HepG2 (cell line): Measurements from ENCODE around the gene COX4I2. TPM values are rescaled to one million over a fixed set of nuclear protein-coding genes. Genes with fewer than 3 reads are reported as not detected.
A peak's percentile ranks its signal among the peaks of the same experiment; 100 is the strongest.

Experiments used
- AGO1 ChIP-seq: fragments of 200-400 bp; formaldehyde crosslinking; IDR thresholded peaks from 2 replicates; pipeline ENCODE4 v1.6.1; 2017; ENCODE audit warnings: mild to moderate bottlenecking, low read depth, low read length, moderate library complexity; ENCODE audit not compliant: poor library complexity, severe bottlenecking
- AKAP8 ChIP-seq: sonication (generic); formaldehyde crosslinking; IDR thresholded peaks from 2 replicates; pipeline ENCODE4 v1.5.1; 2020; ENCODE audit warnings: mild to moderate bottlenecking, missing genetic modification reagents
- DNMT1 ChIP-seq: sonication (generic); formaldehyde crosslinking; IDR thresholded peaks from 2 replicates; pipeline ENCODE4 v1.5.1; 2020; ENCODE audit warnings: mild to moderate bottlenecking, missing genetic modification reagents
- EEA1 ChIP-seq: sonication (generic); formaldehyde crosslinking; IDR thresholded peaks from 2 replicates; pipeline ENCODE4 v1.5.1; 2020; ENCODE audit warnings: mild to moderate bottlenecking, missing genetic modification reagents, borderline replicate concordance
- ELF1 ChIP-seq: sonication (generic); formaldehyde crosslinking; IDR thresholded peaks from 2 replicates; pipeline ENCODE4 v1.4.0; 2020; ENCODE audit warnings: missing genetic modification reagents
- GFI1 ChIP-seq: sonication (generic); formaldehyde crosslinking; IDR thresholded peaks from 2 replicates; pipeline ENCODE4 v1.5.0; 2020; ENCODE audit warnings: missing genetic modification reagents, mild to moderate bottlenecking, borderline replicate concordance
- KLF12 ChIP-seq: sonication (generic); formaldehyde crosslinking; IDR thresholded peaks from 2 replicates; pipeline ENCODE4 v1.4.0; 2020; ENCODE audit warnings: missing genetic modification reagents, borderline replicate concordance
- KMT2B ChIP-seq: IDR thresholded peaks from 2 replicates; pipeline ENCODE4 v1.6.1; 2016; ENCODE audit warnings: missing genetic modification reagents, missing compliant biosample characterization
- MED13 ChIP-seq: sonication (generic); formaldehyde crosslinking; IDR thresholded peaks from 2 replicates; pipeline ENCODE4 v1.5.0; 2020; ENCODE audit warnings: missing genetic modification reagents
- NRL ChIP-seq: sonication (generic); formaldehyde crosslinking; IDR thresholded peaks from 2 replicates; pipeline ENCODE4 v1.5.0; 2020; ENCODE audit warnings: missing genetic modification reagents, mild to moderate bottlenecking, moderate library complexity, borderline replicate concordance
- POLR2G ChIP-seq: fragments of 200-400 bp; formaldehyde crosslinking; IDR thresholded peaks from 2 replicates; pipeline ENCODE4 v1.6.1; 2018; ENCODE audit warnings: mild to moderate bottlenecking, low read depth, low read length, moderate library complexity
- RBM22 ChIP-seq: fragments of 200-400 bp; formaldehyde crosslinking; optimal IDR thresholded peaks from 2 replicates; pipeline ENCODE3; 2017; ENCODE audit warnings: mild to moderate bottlenecking, low read length, moderate library complexity
- RBM39 ChIP-seq: fragments of 200-400 bp; formaldehyde crosslinking; IDR thresholded peaks from one replicate; pipeline ENCODE4 v1.6.1; 2018; ENCODE audit warnings: antibody characterized with exemption, mild to moderate bottlenecking, low read depth, low read length; ENCODE audit not compliant: poor library complexity, severe bottlenecking
- TBX2 ChIP-seq: sonication (generic); formaldehyde crosslinking; IDR thresholded peaks from 2 replicates; pipeline ENCODE4 v1.5.0; 2020; ENCODE audit warnings: missing genetic modification reagents, mild to moderate bottlenecking, borderline replicate concordance
- ZBTB42 ChIP-seq: sonication (generic); formaldehyde crosslinking; IDR thresholded peaks from 2 replicates; pipeline ENCODE4 v1.5.0; 2020; ENCODE audit warnings: mild to moderate bottlenecking, missing genetic modification reagents
- ZFP1 ChIP-seq: IDR thresholded peaks from 2 replicates; pipeline ENCODE4 v1.6.1; 2016
- ZNF253 ChIP-seq: sonication (generic); formaldehyde crosslinking; IDR thresholded peaks from 2 replicates; pipeline ENCODE4 v1.8.0; 2022; ENCODE audit warnings: mild to moderate bottlenecking, missing genetic modification reagents, borderline replicate concordance
- ZNF552 ChIP-seq: sonication (generic); formaldehyde crosslinking; IDR thresholded peaks from 2 replicates; pipeline ENCODE4 v1.9.0; 2022; ENCODE audit warnings: missing genetic modification reagents, mild to moderate bottlenecking, borderline replicate concordance
- ZNF883 ChIP-seq: sonication (generic); formaldehyde crosslinking; IDR thresholded peaks from 2 replicates; pipeline ENCODE4 v1.5.1; 2020; ENCODE audit warnings: mild to moderate bottlenecking, missing genetic modification reagents; ENCODE audit errors: not compliant biosample characterization
- ZNF891 ChIP-seq: sonication (generic); formaldehyde crosslinking; IDR thresholded peaks from 2 replicates; pipeline ENCODE4 v1.5.0; 2020; ENCODE audit warnings: mild to moderate bottlenecking, missing genetic modification reagents
- polyA plus RNA-seq, 8 experiments: library from polyadenylated mRNA; depleted of rRNA in 3 of 8; stranded (reverse) in 7 of 8; unstranded in 1 of 8; fragments of >200 nt; fragmentation: Illumina TruSeq in 4 of 8; extraction: Trizol in 4 of 8; gene quantifications; 2 replicates each; pipeline versions ENCODE4 v1.2.1 to v1.2.3, GENCODE V29; 2011 to 2016; ENCODE audit warnings: low read depth in 4 of 8, missing spikeins in 1 of 8, mixed read lengths in 1 of 8; ENCODE audit not compliant: insufficient read depth in 1 of 8
- total RNA-seq, 5 experiments: library from RNA; depleted of rRNA; stranded (reverse); fragments of >200 nt; fragmentation: Illumina TruSeq; extraction: Trizol; gene quantifications; 2 replicates each; pipeline ENCODE4 v1.2.3, GENCODE V29; 2016; ENCODE audit warnings: low read depth in 1 of 5
- TF ChIP-seq, protein P1 (sequence below): sonication (generic); formaldehyde crosslinking; IDR thresholded peaks from 2 replicates; pipeline ENCODE4 v1.4.0; 2020; ENCODE audit warnings: missing genetic modification reagents, mild to moderate bottlenecking, borderline replicate concordance
- TF ChIP-seq, protein P2 (sequence below): sonication (generic); formaldehyde crosslinking; IDR thresholded peaks from 2 replicates; pipeline ENCODE4 v1.4.0; 2020; ENCODE audit warnings: mild to moderate bottlenecking, missing genetic modification reagents
- TF ChIP-seq, protein P3 (sequence below), 2 experiments: sonication (generic) in 1 of 2; formaldehyde crosslinking in 1 of 2; IDR thresholded peaks; 2 replicates each; pipeline versions ENCODE4 v1.5.1 to v1.6.1; 2011 to 2020; ENCODE audit warnings: borderline replicate concordance in 1 of 2, low read depth in 1 of 2, low read length in 1 of 2, mild to moderate bottlenecking in 1 of 2, missing genetic modification reagents in 1 of 2, moderate library complexity in 1 of 2
- TF ChIP-seq, protein P4 (sequence below): sonication (generic); formaldehyde crosslinking; IDR thresholded peaks from 2 replicates; pipeline ENCODE4 v1.5.1; 2020; ENCODE audit warnings: missing genetic modification reagents, mild to moderate bottlenecking, borderline replicate concordance

Gene COX4I2
- total and polyA plus RNA-seq, 2 of the 13 experiments (the other 11 are each of a cell fraction or from before 2014, with no cell fraction given), result 1.1 TPM; not detected in 1

DNA sequence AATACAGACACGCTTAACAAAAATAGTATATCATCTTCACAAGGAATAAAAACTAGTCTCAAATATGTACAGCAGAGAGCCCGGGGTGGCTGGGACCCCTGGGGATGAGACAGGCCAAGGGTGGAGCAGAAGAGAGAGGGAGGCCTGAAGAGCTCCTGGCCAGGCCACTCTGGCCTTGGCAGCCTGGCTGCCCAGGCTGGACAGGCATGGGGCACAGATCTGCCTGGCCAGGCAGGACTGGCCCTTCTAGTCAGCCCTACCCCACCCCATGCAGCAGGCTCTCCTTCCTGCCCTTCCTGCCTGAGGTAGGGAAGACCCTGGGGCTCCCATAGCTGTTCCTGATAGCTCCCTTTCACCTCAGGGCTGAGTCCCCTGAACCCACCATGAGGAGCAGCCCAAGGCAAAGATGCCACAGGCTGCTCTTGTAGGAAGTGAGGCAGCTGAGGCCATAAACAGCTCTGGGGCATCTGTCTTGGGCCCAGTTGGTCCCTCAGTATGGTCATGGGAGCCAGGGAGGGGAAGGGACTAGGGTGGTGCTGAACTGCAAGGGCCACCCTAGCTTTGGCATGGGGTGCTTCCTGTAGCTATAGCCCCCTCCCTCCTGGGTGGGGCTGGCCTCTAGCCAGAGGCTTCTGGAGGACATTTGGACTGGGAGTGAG is 27.1 kb downstream of the COX4I2 start (continued):
- TF ChIP-seq RBM39, result peak; percentile 80
- TF ChIP-seq KMT2B (CRISPR knock-in tag), result 0 out of 2 replicates have a peak, but pooled peaks have one; percentile 1
- TF ChIP-seq TBX2 (CRISPR knock-in tag), result no peak
- TF ChIP-seq ZNF253 (CRISPR knock-in tag), result no peak
- TF ChIP-seq ZNF891, result peak; percentile 63; the same call in 1 of the 2 replicates
- TF ChIP-seq, protein P1, sequence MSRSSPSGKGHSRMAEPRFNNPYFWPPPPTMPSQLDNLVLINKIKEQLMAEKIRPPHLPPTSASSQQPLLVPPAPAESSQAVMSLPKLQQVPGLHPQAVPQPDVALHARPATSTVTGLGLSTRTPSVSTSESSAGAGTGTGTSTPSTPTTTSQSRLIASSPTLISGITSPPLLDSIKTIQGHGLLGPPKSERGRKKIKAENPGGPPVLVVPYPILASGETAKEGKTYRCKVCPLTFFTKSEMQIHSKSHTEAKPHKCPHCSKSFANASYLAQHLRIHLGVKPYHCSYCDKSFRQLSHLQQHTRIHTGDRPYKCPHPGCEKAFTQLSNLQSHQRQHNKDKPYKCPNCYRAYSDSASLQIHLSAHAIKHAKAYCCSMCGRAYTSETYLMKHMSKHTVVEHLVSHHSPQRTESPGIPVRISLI (CRISPR knock-in tag), result 0 out of 2 replicates have a peak, but pooled peaks have one; percentile 0
- peak; percentile 80 for TF ChIP-seq AGO1
- TF ChIP-seq ZNF552 (CRISPR knock-in tag), result 0 out of 2 replicates have a peak, but pooled peaks have one; percentile 7
- TF ChIP-seq ZFP1 (CRISPR knock-in tag), result 0 out of 2 replicates have a peak, but pooled peaks have one; percentile 20
- TF ChIP-seq, protein P2, sequence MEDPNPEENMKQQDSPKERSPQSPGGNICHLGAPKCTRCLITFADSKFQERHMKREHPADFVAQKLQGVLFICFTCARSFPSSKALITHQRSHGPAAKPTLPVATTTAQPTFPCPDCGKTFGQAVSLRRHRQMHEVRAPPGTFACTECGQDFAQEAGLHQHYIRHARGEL (CRISPR knock-in tag), result 0 out of 2 replicates have a peak, but pooled peaks have one; percentile 13
- peak; percentile 84; the same call in 1 of the 2 replicates for TF ChIP-seq NRL (CRISPR knock-in tag)
- peak; percentile 64; the same call in 1 of the 2 replicates for TF ChIP-seq EEA1 (CRISPR knock-in tag)
- TF ChIP-seq AKAP8 (CRISPR knock-in tag), result peak; percentile 7; the same call in 1 of the 2 replicates
- TF ChIP-seq ELF1 (CRISPR knock-in tag), result 0 out of 2 replicates have a peak, but pooled peaks have one; percentile 1
- TF ChIP-seq POLR2G, result peak; percentile 45
- TF ChIP-seq, protein P3, sequence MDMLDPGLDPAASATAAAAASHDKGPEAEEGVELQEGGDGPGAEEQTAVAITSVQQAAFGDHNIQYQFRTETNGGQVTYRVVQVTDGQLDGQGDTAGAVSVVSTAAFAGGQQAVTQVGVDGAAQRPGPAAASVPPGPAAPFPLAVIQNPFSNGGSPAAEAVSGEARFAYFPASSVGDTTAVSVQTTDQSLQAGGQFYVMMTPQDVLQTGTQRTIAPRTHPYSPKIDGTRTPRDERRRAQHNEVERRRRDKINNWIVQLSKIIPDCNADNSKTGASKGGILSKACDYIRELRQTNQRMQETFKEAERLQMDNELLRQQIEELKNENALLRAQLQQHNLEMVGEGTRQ (IDR thresholded peaks at IDR 0.05; ENCODE audit: low read depth, low read length), result no peak
- TF ChIP-seq, protein P3 (CRISPR knock-in tag; IDR thresholded peaks at IDR 0.05; ENCODE audit: borderline replicate concordance), result peak; percentile 6; the same call in 1 of the 2 replicates
- TF ChIP-seq ZNF883 (CRISPR knock-in tag), result peak; percentile 60
- 0 out of 2 replicates have a peak, but pooled peaks have one; percentile 29 for TF ChIP-seq GFI1
- TF ChIP-seq, protein P4, sequence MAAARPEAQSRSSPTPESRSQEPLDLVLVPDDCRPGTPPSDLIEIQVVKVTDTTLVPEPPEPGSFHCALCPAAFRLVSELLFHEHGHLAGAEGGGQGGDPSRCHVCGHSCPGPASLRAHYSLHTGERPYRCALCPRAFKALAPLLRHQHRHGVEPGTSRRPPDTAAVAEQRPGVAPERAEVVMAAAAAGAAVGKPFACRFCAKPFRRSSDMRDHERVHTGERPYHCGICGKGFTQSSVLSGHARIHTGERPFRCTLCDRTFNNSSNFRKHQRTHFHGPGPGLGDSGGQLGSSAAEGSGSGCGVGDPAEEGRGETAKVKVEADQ (CRISPR knock-in tag), result no peak; the same call in 1 of the 2 replicates
- peak; percentile 89 for TF ChIP-seq RBM22
- 0 out of 2 replicates have a peak, but pooled peaks have one; percentile 28 for TF ChIP-seq KLF12
- 0 out of 2 replicates have a peak, but pooled peaks have one; percentile 16 for TF ChIP-seq ZBTB42 (CRISPR knock-in tag)
- TF ChIP-seq DNMT1 (CRISPR knock-in tag), result peak; percentile 88
- peak; percentile 37; the same call in 1 of the 2 replicates for TF ChIP-seq MED13
